Esophagus (tissue), 2 donors: ENCODE measurements around the gene MPG. TPM values are rescaled to one million over a fixed set of nuclear protein-coding genes. Genes with fewer than 3 reads are reported as not detected.
"Not testable (repeated sequence)": the region's sequence is repeated elsewhere in the genome, so short reads cannot be mapped to it uniquely, and the experiment has no call there.

ENCODE experiments used
- H3K27ac ChIP-seq, 2 donors: one replicate each; pipeline ENCODE4 v1.5.1; 2013; ENCODE audit warnings: low read depth in 2 of 2, mild to moderate bottlenecking in 2 of 2, inconsistent platforms in 1 of 2, low read length in 1 of 2, moderate library complexity in 1 of 2
- H3K27me3 ChIP-seq, 2 donors: one replicate each; pipeline ENCODE4 v1.6.1; 2013; ENCODE audit warnings: low read length in 2 of 2, control low read depth in 1 of 2, mild to moderate bottlenecking in 1 of 2; ENCODE audit not compliant: insufficient read depth in 2 of 2, control insufficient read depth in 1 of 2
- H3K36me3 ChIP-seq, 2 donors: one replicate each; pipeline ENCODE4 v1.6.1; 2013; ENCODE audit warnings: low read length in 1 of 2; ENCODE audit not compliant: control insufficient read depth in 2 of 2, insufficient read depth in 2 of 2
- H3K4me1 ChIP-seq, 2 donors: one replicate each; pipeline ENCODE4 v1.6.1; 2013; ENCODE audit warnings: low read length in 1 of 2; ENCODE audit not compliant: control insufficient read depth in 2 of 2, insufficient read depth in 2 of 2
- H3K4me3 ChIP-seq, 2 donors: one replicate each; pipeline ENCODE4 v1.5.1; 2013; ENCODE audit warnings: low read length in 2 of 2, mild to moderate bottlenecking in 2 of 2, low read depth in 1 of 2, moderate library complexity in 1 of 2
- H3K9me3 ChIP-seq, 2 donors: one replicate each; pipeline ENCODE4 v1.6.1; 2013; ENCODE audit warnings: mild to moderate bottlenecking in 2 of 2, low read depth in 1 of 2, low read length in 1 of 2, moderate library complexity in 1 of 2; ENCODE audit not compliant: control insufficient read depth in 2 of 2, insufficient read depth in 1 of 2
- WGBS, 2 donors: extraction: QIAGEN DNeasy Blood & Tissue Kit; methylation state at CpG; one replicate each; pipeline ENCODE4 v1.1.7; 2013; 5-methylcytosine and 5-hydroxymethylcytosine counted together
- polyA plus RNA-seq, 2 donors: library from polyadenylated mRNA; stranded (reverse); fragments of 200-250 nt; gene quantifications; one replicate each; pipeline ENCODE4 v1.2.3, GENCODE V29; 2013
- donor health status: healthy with polysubstance abuse.
- donor health status: Bipolar disorder and iron deficiency.

The MPG gene
- polyA plus RNA-seq, 2 donors = 42.3 to 45.3 TPM

- WGBS, 2 donors = 90 to 92% methylated on average over 5 of the region's 5 CpGs
- no peak overlapping the region for H3K4me3 ChIP-seq
- H3K36me3 ChIP-seq = no peaks in the 10 kb centered on the region
- no peaks in the 10 kb centered on the region for H3K9me3 ChIP-seq
- no peaks in the 10 kb centered on the region for H3K27me3 ChIP-seq
- H3K27ac ChIP-seq = no peak overlapping the region
- H3K4me1 ChIP-seq = peaks cover 0 to 9% of the 10 kb centered on the region in 2 donors
Measured at GRCh38 chr16:37511-37910, 40.5 kb upstream of the MPG start.

GRCh38 chr16:38206-38605 is 39.8 kb upstream of the MPG start:
- not testable (repeated sequence) for H3K27ac ChIP-seq, H3K4me3 ChIP-seq, H3K36me3 ChIP-seq, H3K27me3 ChIP-seq, H3K4me1 ChIP-seq, H3K9me3 ChIP-seq
- 88 to 94% methylated on average over 11 of the region's 11 CpGs for WGBS, 2 donors

- H3K27ac ChIP-seq = peak overlapping the region in 1 of 2 donors; percentile 21
- H3K27me3 ChIP-seq = no peaks in the 10 kb centered on the region
- H3K9me3 ChIP-seq = no peaks in the 10 kb centered on the region
- WGBS, 2 donors = 82 to 85% methylated on average over 13 of the region's 13 CpGs
- H3K36me3 ChIP-seq = peaks cover 0 to 2% of the 10 kb centered on the region in 2 donors
- H3K4me1 ChIP-seq = peaks cover 0 to 9% of the 10 kb centered on the region in 2 donors
- H3K4me3 ChIP-seq = no peak overlapping the region
Measured at GRCh38 chr16:38941-39892, 38.8 kb upstream of the MPG start.

GRCh38 chr16:41439-42068 is 36.5 kb upstream of the MPG start:
- 89 to 91% methylated on average over 22 of the region's 22 CpGs for WGBS, 2 donors
- H3K4me3 ChIP-seq = no peak overlapping the region

GRCh38 chr16:42069-42457 is 36.0 kb upstream of the MPG start:
- Histone ChIP-seq H3K4me1 (peaks cover 0 to 9% of the 10 kb centered on the region in 2 donors), H3K9me3 (no peaks in the 10 kb centered on the region), H3K36me3 (peaks cover under 1 to 2% of the 10 kb centered on the region in 2 donors), H3K27ac (no peak overlapping the region), H3K4me3 (no peak overlapping the region), H3K27me3 (no peaks in the 10 kb centered on the region)
- WGBS, 2 donors = 88 to 92% methylated on average over 11 of the region's 11 CpGs

More at GRCh38 chr16:41439-42068, 36.5 kb upstream of the MPG start:
- no peak overlapping the region for H3K27ac ChIP-seq
- H3K9me3 ChIP-seq = no peaks in the 10 kb centered on the region
- no peaks in the 10 kb centered on the region for H3K27me3 ChIP-seq
- H3K4me1 ChIP-seq = peaks cover 0 to 9% of the 10 kb centered on the region in 2 donors
- peaks cover 0 to 2% of the 10 kb centered on the region in 2 donors for H3K36me3 ChIP-seq

GRCh38 chr16:42691-43090 is 35.3 kb upstream of the MPG start:
- Histone ChIP-seq H3K36me3 (peaks cover 4 to 5% of the 10 kb centered on the region in 2 donors), H3K27ac (no peak overlapping the region), H3K27me3 (no peaks in the 10 kb centered on the region), H3K4me1 (peaks cover 0 to 9% of the 10 kb centered on the region in 2 donors), H3K4me3 (no peak overlapping the region), H3K9me3 (no peaks in the 10 kb centered on the region)
- WGBS, 2 donors = 86 to 88% methylated on average over 4 of the region's 4 CpGs

GRCh38 chr16:43294-43693 is 34.7 kb upstream of the MPG start:
- WGBS, 2 donors = 68 to 77% methylated on average over 5 of the region's 5 CpGs
- Histone ChIP-seq H3K27me3 (no peaks in the 10 kb centered on the region), H3K4me3 (no peak overlapping the region), H3K4me1 (peaks cover 0 to 9% of the 10 kb centered on the region in 2 donors), H3K9me3 (no peaks in the 10 kb centered on the region), H3K27ac (no peak overlapping the region), H3K36me3 (peaks cover 4 to 8% of the 10 kb centered on the region in 2 donors)

GRCh38 chr16:44655-45054 is 33.4 kb upstream of the MPG start:
- Histone ChIP-seq H3K36me3 (peaks cover 4 to 9% of the 10 kb centered on the region in 2 donors), H3K4me3 (no peak overlapping the region), H3K4me1 (no peaks in the 10 kb centered on the region), H3K9me3 (no peaks in the 10 kb centered on the region), H3K27me3 (no peaks in the 10 kb centered on the region), H3K27ac (no peak overlapping the region)
- 93 to 95% methylated on average over 8 of the region's 8 CpGs for WGBS, 2 donors

GRCh38 chr16:45454-45853 is 32.6 kb upstream of the MPG start:
- Histone ChIP-seq H3K9me3 (no peaks in the 10 kb centered on the region), H3K27ac (no peak overlapping the region), H3K4me3 (no peak overlapping the region), H3K27me3 (no peaks in the 10 kb centered on the region), H3K36me3 (peaks cover 4 to 9% of the 10 kb centered on the region in 2 donors), H3K4me1 (no peaks in the 10 kb centered on the region)
- WGBS, 2 donors = 83 to 84% methylated on average over 5 of the region's 5 CpGs
